IPS DF 19.7 (cell line): ENCODE data around the gene ZFP36.
"Not testable (repeated sequence)": the region's sequence is repeated elsewhere in the genome, so short reads cannot be mapped to it uniquely, and the experiment has no call there.

ENCODE experiments used
- DNase-seq: peaks from one replicate; pipeline ENCODE4 v3.0.0-alpha.2; 2013; ENCODE audit warnings: low read depth, low spot score

The ZFP36 gene, protein sequence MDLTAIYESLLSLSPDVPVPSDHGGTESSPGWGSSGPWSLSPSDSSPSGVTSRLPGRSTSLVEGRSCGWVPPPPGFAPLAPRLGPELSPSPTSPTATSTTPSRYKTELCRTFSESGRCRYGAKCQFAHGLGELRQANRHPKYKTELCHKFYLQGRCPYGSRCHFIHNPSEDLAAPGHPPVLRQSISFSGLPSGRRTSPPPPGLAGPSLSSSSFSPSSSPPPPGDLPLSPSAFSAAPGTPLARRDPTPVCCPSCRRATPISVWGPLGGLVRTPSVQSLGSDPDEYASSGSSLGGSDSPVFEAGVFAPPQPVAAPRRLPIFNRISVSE

DNA sequence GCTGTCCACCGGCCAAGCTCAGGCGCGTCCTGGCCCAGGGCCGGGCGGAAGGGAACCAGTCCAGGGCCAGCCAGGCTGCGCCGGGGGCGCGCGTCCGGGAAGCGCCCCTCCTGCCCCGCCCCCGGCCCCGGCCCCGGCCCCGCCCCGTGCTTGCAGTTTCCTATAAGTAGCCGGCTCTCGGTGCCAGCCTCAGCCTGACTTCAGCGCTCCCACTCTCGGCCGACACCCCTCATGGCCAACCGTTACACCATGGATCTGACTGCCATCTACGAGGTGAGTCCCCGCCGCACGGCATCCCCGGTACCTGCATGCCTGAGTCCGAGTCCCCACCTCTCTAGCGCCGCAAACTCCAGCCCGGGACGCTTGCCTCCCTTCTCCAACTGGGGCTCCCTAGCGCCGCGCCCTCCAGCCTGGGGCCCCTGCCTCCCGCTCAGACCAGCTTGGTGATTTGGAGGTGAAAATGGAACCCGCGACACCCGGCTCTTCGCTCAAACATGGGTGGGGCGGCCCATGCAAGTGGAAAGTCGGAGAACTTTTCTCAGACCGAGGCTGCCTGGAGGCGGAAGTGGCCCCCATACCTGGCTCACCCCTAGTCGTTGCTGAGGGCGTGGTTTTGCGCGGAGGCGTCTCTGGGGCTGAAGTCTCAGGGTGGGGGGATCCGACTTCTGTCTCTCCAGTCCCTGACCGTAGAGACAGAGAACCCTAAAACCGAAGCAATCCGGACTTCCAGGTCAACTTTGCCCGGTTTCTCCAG, at the start of gene ZFP36:
ZFP36 (plus strand) TSS at position 192 of the 754 bp plus-strand sequence; CDS start at position 250, 58 bp downstream.
- DNase-seq: no peak

DNA sequence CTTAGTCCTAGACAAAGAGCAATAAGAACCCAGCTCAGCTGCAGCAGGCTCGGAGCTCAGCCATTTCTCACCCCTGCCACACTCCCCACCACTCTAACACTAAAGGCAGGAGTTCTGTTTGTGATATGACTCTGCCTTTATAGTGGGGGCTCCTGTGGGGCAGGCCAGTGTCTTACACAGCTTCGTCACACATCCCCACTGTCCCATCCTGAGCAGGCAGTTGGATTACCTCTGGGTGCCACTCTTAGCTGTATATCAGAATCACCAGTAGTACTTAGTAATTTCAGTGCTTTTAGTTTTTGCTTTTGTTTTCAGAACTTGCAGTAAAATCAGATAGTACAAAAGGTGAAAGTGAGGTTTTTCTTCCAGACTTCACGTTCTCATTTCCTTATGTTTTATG, 47.6 kb upstream of the ZFP36 start:
- no peak for DNase-seq

DNA sequence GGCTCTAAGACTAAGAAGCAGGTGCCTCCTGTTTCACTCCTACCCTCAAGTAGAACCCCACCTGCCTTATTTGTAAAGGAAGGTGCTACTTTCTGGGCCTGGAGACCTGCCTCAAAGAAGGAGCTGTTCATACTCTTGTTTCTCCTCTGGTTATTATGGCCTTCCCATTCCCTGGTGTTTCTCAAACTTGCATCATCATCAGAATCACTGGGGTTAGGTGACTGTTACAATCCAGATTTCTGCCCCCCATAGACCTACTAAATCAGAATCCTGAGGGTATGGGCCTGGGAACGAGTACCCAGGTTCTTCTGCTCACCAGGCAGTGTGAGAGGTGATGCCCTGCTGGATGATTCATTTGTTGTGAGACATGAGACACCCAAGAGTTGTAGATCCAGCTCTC, 46.0 kb upstream of the ZFP36 start:
- DNase-seq: no peak

DNA sequence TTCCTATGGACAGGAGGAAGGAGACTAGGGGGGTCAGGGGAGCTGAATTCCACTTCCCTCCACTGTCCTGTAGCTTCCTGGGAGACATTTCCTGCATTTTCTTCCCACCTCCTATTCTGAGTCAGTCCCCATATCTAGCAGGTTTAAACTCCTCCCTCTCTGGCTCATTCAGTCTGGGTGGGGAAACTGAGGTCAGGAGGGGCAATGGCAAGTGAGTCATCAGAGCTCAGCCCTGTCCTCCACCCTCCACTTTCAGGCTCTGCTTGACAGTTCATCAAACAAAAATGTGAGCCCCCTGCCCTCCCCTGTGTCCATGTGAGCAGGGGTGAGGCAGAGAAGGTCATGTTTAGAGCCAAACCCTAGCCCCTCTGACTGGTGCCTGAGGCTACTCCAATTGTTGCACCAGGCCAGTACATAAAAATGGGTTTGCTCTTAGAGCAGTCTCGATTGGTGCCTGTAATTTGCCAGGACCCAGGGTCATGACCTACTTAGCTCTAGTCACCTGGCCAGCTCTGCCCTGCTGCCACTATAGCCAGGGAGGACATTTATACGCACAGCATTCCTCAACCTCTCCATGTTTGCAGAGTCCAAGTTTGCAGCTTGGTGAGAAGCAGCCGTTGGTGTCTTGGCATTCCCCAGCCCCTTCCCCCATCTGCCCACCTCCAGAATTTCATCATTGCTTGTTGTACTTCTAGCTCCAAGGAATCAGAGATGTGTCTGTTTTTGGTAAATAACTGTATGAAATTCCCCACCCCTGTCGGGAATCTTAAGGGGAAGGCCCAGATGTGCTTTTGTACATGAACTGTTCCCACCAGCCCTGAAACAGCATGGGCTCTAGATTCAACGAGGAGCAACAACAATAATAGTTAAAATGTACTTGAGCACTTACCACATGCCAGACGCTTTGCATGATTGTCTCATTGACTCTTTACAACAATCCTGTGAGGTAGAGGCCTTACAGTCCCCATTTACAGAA, 43.7 kb upstream of the ZFP36 start:
- no peak for DNase-seq

DNA sequence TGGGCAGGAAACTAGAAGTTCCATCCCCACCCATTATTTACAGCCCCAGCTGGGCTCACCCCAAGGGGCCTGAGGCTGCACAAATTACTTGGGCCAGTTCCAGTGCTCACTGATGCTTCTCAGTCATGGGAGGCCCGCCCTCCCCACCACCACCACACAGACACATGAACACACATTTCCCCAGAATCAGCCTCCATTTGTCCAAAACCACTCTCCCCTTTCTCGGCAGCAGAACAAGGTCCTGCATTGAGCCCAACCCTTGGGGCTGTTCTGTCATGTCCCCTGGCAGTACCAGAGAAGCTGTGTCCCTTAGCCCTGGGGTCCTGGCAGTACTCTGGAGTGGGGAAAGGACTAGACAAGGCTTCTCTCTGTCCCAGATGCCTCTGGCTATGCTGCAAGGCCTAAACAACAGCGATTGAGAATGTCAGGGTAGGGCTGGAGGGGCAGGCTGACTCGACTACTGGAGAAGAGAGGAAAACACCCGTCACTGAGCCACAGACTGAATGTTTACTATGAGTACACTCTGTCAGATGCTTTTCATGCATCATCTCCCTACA, 42.7 kb upstream of the ZFP36 start:
- no peak for DNase-seq

DNA sequence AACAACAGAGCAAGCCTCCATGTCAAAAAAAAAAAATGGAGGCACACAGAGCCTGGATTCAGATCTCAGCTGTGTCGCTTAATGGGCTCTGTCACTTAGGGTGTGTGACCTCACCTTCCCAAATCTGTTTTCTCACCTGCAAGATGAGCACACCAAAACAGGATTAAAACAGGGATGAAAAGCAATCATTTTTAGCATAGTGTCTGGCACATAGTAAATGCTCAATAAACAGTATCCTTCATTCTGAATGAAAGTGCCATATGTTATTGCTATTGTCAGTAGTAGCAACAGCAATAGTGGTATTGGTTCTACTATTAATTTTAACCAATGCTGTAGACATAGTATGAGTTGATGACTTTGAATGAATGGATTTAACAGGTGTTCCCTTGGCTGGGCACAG, 41.1 kb upstream of the ZFP36 start:
- no peak for DNase-seq

DNA sequence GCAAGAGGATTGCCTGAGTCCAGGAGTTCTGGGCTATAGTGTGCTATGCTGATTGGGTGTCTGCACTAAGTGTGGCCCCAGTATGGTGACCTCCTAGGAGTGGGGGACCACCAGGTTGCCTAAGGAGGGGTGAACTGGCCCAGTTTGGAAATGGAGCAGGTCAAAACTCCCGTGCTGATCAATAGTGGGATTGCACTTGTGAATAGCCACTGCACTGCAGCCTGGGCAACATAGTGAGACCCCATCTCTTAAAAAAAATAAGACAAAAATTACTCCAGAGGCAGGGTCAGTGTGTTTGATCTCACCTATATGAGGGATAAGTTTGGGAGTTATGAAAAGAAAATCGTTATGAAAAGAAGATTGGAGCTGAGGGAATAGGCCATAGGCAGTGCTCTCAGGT, 37.4 kb upstream of the ZFP36 start:
- DNase-seq: no peak

DNA sequence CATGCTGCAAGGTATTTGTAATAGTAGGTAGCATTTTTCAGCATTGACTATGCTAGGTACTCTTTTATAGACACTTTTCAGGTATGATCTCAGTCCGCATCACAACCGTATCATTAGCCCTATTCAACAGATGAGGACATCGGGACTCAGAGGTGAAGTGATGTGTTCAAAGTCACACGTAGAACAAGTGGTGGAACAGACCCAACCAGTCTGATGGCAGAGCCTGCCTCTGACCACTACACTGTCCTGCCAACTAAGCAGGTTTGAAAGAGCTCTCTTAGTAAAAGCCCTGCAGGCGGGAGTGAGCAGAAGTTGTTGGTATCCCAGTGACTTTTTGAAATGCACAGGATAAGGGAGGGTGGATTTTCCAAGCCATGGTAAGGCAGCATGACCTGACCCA, 35.9 kb upstream of the ZFP36 start:
- no peak for DNase-seq

DNA sequence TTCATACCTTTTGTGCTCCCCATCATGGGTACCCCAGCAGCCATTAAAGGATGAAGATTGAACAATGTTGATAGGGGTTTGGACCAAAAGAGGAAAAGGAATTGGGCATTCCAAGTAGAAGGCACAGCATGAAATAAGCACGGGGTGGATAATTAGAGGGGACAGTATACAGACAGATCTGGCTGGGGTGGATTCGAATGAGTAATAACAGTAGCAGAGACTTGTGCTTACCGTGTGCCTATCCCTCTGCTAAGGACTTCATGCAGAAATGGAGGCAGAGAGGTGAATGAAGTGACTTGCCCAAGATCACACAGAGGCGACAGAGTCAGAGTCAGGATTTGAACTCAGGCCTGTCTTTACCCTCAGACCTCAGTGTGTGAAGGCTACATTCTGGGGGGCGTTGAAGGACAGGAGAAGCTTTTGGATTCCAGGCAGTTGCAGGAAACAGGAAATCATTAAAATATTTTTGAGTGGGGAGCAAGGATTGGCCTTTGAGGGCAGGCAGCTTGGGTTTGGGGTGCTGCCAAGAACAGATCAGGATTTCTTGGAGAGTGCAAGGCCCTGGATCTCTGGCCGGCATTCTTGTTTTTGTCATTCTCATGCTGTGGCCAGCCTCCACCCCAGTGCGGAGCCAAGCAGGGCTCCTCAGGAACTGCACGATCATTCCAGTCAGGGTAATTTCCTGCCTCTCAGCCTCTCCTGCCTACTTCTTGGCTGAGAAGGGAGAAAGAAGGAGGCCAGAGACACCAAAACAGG, 34.4 kb upstream of the ZFP36 start:
- DNase-seq: no peak

DNA sequence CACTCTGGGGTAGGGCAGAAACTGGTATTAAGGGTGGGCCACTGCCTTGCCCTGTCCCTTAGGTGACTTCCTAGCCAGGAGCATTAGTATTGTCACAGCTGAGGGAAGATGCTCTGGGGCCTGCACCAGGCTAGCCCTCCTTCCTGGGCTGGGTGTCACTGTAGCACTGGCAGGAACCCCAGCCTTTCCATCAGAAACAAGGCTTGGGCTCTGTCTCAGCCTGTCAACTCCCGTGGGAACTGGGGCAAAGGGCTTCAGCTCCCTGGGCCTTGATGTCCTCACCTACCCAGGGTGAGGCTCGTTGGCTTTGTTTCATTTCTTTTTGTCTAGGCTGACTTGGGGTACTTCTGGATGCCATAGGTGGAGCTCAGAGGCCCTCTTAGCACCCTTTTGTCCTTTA, 33.7 kb upstream of the ZFP36 start:
- no peak for DNase-seq

DNA sequence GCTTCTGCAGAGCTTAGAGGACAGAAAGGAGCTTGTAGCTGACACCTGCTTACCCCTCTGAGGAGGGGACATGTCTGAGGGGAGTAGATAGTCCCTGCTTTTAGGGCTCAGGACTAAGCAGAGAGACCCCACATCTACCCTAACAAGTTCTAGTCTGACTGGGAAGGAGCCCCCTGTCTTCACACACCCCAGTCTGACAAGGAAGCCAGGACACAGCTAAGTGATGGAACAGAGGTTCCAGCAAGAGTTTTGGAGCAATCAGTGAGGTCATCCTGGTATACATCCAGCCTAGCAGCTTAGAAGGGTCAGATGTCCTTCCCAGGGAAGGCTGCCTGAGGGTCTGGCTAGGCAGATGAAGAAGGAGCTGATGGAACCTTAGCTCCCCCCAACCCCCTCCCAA, 30.7 kb upstream of the ZFP36 start:
- DNase-seq: no peak

DNA sequence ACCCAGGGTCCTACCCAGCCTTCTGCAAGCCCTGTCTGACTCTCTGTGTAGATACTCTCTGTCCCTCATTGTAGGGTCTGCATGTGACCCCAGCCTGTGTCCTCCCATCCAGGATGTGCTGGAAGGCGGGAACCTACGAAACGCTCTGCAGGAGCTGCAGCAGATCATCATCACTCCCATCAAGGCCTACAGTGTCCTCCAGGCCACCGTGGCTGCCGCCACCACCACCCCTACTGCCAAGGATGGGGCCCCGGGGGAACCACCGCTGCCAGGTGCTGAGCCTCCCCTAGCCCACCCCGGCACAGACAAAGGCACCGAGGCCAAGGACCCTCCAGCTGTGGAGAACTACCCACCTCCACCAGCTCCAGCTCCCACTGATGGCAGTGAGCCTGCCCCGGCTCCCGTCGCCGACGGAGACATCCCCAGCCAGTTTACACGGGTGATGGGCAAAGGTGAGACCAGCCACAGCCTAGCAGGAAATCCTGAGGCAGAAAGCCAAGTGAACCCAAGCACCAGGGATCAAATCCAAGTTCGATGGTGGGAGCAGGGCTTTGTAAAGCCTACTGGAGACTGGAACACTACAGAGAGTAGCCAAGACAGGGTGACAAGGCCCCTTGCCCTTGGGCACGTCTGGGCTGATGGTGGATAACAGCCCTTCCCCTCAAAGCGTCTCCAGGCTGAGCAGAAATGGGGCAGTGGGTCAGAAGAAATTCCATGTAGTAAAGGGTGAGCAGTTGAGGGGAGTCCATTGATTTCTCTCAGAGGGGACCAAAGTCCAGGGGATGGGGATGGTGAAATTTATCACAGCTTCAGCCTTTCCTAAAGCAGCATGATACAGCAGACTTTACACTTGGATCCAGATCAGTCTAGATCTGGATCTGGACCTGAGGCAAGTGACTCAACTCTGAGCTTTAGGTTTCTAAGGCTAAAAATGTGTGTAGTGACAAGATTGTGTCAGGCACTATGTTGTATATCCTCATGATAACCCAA, 29.0 kb upstream of the ZFP36 start:
- DNase-seq: no peak

DNA sequence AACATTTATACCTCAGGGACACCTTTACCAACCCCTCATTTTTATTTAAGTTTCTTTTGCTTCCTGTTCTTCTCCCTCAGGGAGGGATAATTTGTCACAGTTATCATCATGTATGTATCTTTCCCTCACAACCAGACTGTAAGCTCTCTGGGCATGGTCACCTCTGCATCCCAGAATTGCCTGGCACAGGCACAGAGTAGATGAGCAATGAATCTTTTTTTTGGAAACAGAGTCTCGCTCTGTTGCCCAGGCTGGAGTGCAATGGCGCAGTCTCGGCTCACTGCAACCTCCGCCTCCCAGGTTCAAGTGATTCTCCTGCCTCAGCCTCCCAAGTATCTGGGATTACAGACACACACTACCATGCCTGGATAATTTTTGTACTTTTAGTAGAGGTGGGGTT, 27.3 kb upstream of the ZFP36 start:
- DNase-seq: not testable (repeated sequence)

DNA sequence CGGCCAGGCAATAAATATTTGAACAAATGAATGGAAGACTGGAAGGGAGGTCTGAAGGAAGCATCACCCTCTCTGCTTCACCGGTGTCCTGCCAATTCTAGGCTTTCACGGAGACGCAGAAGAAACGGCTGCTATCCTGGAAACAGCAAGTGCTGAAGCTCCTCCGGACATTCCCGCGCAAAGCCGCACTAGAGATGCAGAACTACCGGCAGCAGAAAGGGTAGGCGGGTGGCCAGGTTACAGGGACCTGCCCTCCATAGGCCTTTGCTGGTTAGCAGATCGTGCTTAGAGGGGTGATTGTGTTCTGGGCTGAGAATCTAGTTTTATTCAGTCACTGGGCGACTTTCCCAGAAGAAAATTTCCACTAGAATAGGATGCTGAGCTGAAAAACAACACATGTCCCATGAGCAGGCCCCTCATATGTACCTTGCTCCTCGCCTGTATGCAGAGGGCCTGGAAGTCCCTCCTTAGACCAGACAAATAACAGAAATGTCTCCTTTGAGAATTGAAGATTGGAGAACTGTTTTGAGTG, 26.7 kb upstream of the ZFP36 start:
- no peak for DNase-seq

DNA sequence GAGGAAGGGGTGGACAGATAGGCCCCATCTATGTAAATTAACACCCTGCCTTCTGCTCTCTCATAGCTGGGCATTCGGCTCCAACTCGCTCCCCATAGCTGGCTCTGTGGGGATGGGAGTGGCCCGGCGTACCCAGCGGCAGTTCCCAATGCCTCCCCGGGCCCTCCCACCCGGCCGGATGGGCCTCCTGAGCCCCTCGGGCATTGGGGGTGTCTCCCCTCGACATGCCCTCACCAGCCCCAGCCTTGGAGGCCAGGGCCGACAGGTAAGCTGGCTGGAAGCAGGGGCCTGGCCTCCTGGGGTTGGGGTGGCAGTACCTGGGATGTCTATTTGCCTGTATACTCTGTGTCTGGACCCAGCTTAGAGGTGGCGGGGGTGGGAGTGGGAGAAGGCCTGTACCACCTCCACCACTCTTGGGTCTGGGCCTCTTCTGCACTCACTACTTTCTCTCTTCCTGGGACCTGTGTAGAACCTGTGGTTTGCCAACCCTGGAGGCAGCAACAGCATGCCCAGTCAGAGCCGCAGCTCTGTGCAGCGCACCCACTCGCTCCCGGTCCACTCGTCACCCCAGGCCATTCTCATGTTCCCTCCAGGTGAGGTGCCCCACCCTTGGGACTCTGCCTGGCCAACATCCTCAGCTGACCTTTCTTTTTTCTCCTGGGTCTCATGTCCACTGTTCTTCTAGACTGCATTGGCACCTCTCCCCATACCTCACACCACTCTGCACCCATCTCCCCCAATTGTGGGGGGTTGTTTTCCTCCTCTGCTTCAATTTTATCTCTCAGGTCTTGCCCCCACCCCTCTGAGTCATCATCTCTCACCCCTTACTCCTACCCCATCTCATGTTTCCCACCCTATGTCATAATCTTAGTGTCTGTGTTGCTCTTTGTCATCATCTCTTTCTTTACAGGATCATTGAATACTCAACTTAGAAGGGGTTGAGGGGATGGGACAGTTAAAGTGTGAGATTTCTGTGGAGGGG, 25.8 kb upstream of the ZFP36 start:
- DNase-seq: no peak

DNA sequence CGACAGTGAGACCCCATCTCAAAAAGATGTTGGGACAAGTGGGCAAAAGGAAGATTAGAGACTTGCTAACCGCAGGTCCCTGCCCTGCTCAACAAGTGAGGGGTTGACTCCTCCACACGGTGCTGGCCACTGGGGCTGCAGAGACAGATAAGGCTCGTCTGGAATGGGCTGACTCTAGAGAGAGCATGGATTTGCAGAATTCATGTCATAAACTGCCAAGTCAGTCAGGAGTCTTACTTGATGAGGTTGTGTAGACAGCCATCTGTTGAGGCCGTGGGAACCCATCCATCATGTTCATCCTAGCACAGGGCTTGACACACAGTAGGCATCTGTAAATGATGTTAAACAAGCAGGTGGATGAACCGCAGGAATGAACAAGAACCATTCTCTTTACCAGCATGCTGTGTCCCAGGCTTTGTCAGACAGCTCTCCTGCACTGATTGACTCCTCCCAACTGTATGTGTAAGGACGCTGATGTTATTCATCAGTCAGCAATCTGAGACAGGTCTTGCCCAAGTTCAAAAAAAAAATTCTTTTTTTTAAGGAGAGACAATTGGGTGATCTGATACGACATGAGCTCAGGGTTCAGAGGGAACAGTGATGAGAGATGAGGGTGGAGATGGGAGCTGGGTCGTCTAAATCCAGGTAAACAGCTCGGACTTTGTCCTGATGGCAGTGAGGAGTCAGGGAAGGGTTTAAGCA, 24.6 kb upstream of the ZFP36 start:
- no peak for DNase-seq

DNA sequence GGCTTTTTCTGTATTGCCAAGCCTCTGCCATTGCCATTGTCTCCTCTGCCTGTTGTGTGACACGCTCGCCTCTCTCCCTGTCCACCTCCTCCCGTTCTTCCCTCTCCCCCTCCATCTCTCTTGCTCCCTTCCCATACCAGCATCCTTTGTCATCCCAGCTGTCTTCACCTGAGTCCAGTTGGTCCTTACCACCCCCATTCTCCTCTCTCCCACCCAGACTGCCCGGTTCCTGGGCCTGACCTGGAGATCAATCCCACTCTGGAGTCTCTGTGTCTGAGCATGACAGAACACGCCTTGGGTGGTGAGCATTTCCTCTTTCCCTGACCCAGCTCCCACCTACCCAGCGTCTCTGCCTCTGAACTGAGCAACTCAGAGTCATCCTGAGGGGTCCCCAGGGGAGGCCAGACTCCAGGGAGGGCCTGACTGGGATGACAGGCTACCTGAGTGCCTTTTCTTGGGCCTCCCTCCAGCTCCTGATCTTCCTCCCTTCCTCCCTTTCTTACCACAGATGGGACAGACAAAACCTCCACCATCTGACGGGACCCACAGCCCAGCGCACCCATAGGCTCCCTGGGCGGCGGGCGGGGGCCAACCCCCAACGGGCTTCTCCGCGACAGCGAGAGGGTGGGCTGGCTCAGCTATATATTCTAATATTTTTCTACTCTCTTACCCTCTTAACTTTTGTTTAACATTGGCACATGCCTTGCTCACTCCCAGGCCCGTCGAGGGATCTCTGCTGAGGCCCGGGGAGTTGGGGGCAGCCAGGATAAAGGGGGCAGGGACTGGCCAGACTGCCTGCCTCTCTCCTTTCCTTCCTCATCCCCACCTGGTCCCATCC, 23.4 kb upstream of the ZFP36 start:
- DNase-seq: no peak
